ENCODE data around the gene DPP10.

The DPP10 gene

DNA sequence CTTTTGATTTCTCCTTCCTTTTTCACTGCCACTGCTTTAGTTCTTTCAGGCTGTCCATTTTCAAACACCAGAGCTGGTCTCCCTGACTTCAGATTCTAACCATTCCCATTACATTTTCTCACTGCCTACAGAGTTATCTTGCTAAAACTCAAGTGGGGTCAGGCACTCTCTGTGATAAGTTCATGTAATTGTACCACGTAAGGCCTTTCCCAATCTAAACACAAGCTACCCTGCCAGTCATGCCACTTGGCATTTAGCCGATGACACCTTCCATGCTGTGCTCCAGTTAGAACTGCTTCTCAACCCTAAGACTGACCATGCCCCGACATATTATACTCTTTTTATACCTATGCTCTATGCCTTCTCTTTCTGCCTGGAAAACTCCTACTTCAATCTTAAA lies 592.4 kb downstream of the DPP10 start:
- H3K4me3 ChIP-seq (ENCODE audit: low read depth, low read length) = no peak overlapping the region
- DNase-seq (ENCODE audit: low read depth) = no peak
- TF ChIP-seq, protein P1, sequence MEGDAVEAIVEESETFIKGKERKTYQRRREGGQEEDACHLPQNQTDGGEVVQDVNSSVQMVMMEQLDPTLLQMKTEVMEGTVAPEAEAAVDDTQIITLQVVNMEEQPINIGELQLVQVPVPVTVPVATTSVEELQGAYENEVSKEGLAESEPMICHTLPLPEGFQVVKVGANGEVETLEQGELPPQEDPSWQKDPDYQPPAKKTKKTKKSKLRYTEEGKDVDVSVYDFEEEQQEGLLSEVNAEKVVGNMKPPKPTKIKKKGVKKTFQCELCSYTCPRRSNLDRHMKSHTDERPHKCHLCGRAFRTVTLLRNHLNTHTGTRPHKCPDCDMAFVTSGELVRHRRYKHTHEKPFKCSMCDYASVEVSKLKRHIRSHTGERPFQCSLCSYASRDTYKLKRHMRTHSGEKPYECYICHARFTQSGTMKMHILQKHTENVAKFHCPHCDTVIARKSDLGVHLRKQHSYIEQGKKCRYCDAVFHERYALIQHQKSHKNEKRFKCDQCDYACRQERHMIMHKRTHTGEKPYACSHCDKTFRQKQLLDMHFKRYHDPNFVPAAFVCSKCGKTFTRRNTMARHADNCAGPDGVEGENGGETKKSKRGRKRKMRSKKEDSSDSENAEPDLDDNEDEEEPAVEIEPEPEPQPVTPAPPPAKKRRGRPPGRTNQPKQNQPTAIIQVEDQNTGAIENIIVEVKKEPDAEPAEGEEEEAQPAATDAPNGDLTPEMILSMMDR (IDR thresholded peaks at IDR 0.05; ENCODE audit: low read depth, low read length, missing control alignments) = no peak

DNA sequence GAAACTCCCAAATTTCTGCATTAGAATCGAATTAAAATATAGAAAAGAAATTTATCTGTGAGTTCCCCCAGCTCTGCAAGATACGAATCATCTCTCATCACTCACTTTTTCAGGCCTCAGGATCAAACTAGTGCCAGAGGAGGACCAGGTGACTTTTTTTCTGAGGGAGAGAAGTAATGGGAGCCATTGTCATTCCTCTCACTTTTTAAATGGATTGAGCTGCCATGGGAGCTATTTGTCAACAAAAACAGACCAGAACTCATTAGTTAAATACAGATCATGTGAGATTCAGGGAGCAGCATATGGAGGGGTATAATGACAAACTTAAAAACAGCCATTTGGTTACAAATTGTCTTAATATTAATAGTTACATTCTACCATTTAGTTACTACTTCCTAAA lies 594.4 kb downstream of the DPP10 start:
- no peak for DNase-seq (ENCODE audit: low read depth)
- TF ChIP-seq, protein P1 (IDR thresholded peaks at IDR 0.05; ENCODE audit: low read depth, low read length, missing control alignments) = no peak
- H3K4me3 ChIP-seq (ENCODE audit: low read depth, low read length) = no peak overlapping the region

DNA sequence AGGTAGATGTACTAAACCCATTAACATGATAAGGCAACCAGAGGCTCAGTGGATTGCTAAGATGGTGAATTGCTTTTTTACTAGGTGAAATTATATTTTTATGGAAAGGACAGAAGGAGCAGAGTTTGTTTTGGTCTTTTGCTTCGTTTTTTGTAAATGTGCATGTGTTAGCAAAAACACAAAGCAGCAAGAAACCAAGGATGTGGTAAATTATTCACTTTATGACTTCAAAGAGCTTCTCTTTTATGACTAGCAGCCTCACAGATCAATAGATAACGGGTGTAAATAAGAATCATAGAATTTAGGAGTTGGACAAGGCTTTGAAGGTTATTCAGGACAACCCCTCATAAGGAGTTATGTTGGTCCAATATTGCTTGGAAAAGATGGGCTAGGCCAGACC lies 615.0 kb downstream of the DPP10 start:
- TF ChIP-seq, protein P1 (IDR thresholded peaks at IDR 0.05; ENCODE audit: low read depth, low read length, missing control alignments) = no peak
- no peak for DNase-seq (ENCODE audit: low read depth)
- H3K4me3 ChIP-seq (ENCODE audit: low read depth, low read length) = no peak overlapping the region

DNA sequence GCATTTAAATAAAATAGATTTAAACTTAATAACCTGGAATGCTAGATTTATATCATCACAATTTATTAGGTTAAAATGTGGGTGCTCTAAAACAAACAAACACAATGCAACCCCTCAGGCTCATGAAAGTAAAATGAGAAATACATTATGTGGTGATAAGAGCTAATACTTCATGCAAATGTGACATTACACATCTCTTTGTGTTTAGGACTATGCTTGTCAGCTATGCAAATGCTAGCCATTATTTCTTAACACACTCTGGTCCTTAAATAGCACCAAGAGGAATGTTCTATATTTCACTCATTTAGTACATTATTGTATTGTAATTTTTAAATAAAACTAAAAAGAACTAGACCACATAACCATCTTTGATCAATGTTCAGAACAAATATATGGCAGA lies 627.6 kb downstream of the DPP10 start:
- no peak overlapping the region for H3K4me3 ChIP-seq (ENCODE audit: low read depth, low read length)
- TF ChIP-seq, protein P1 (IDR thresholded peaks at IDR 0.05; ENCODE audit: low read depth, low read length, missing control alignments) = no peak
- DNase-seq (ENCODE audit: low read depth) = no peak

DNA sequence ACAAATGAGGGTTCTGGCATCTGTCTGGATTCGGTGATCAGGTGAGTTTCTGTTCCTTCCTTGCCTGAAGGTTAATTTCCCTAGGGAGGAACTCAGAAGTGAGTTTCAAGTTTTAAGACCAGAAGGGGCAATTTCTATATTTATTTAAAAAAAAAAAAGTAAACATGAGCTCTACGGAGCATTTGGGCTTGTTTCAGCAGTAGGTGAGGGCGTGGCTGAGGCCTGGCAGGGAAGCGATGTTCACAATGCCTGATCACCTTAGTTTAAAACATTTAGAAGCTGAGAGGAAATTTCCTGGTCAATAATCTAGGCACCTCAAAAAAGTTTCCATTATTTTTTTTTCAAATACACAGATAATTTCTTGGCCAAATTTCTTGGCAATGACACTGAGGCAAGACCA lies 629.1 kb downstream of the DPP10 start:
- no peak for DNase-seq (ENCODE audit: low read depth)
- H3K4me3 ChIP-seq (ENCODE audit: low read depth, low read length) = no peak overlapping the region
- TF ChIP-seq, protein P1 (IDR thresholded peaks at IDR 0.05; ENCODE audit: low read depth, low read length, missing control alignments) = no peak

DNA sequence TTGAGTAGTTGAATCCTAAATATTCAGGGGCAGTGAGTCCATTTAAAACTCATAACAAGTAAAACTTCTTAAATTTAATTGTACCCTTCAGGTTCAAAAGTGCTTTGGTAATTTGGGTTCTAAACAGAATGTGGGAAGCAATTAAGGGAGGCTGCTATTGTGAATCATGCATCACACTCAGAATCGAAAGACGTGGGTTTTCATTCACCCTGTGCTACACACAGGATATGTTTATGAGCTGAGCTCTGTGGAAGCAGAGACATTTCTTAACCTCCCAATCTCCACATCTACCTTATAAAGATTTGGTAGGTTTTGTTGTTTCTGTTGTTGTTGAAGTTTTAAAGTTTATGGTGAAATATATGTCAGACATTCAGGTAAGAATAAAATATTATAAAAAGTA lies 633.4 kb downstream of the DPP10 start:
- DNase-seq (ENCODE audit: low read depth) = no peak
- H3K4me3 ChIP-seq (ENCODE audit: low read depth, low read length) = no peak overlapping the region
- TF ChIP-seq, protein P1 (IDR thresholded peaks at IDR 0.05; ENCODE audit: low read depth, low read length, missing control alignments) = no peak

DNA sequence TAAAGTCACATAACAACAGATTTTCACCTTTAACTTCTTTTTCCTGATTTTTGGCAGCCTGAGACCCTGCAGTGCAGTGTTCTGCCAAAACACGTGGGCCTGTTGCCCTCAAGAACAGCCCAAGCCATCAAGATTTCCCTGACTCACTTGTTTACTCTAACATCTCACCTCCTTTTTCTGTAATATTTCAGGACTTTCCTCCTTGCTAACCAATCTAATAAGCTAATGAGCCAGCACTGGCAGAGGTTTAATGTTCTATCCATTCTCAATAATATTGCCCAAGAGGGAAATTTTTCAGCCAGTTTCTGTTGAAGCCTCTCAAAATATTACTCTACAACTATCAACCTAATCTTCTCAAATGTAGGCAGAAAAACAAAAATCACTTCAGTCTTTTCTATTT lies 635.2 kb downstream of the DPP10 start:
- no peak for DNase-seq (ENCODE audit: low read depth)
- TF ChIP-seq, protein P1 (IDR thresholded peaks at IDR 0.05; ENCODE audit: low read depth, low read length, missing control alignments) = no peak
- no peak overlapping the region for H3K4me3 ChIP-seq (ENCODE audit: low read depth, low read length)
